ENCODE results near the gene ARVCF. TPM values are rescaled to one million over a fixed set of nuclear protein-coding genes. Genes with fewer than 3 reads are reported as not detected.
A peak's percentile ranks its signal among the peaks of the same experiment; 100 is the strongest.

Gene ARVCF
- total RNA-seq, 1 experiment from 2014 or later: 219 TPM

DNA sequence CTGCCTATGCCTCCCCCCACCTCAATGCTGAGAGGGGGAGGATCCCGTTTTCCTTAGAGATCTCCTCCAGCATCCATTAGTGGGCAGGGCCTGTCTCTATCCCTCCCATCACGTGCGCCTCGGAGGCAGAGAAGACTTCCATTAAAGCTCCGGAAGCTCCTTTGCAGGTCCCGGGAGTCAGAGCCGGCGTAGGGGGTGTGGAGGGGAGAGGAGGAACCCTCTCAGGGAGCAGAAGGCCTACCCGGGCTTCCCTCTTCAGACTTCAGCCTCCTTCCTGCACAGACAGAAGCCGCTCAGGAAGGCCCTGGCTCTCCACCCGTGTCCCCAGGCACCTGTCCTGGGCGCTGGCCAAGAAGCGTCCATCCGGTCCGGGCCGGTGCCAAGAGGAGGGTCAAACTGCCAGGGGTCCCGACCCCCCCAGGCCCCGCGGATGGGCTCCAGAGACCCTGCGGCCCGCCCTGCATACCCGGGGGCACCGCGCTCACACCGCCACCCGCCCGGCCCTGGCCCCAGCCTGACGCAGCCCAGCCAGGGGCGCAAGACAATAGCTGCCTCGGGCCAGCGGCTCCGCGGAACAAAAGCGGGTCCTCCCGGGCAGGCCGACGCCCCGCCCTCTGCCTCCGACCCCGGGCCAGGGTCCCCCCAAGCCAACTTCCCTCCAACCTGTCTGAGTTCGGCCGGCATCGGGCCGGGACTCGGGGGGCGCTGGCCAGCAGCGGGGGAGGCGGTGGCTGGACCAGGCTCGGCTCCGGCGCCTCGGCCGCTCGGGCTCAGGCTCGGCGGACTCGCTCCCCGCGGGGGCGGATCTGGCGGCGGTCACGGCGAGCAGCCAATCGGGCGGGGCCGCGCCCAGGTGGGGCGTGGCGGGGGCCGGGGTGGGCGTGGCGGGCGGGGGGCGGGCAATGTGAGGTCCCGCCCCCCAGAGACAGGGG is 29.9 kb downstream of the ARVCF start:
- peak; percentile 91 for DNase-seq (ENCODE audit: low spot score)

DNA sequence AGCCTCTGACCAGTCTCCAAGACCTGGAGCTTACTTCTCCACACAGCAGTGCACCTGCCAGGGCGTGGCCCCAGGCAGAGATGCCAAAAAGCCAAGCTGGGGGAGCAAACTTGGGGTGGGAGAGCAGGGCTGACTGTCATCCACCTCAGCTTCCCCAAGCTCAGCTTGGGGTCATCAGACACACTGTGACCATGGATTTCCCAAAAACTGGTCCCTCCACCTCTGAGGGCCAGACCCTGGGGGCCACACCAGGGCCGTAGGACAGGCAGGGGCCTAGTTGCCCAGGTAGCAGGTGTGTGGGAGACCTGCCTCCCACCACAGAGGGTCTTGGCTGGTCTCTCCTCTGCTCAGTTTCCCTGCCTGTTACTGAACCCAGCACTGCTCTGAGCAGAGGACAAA is 30.6 kb downstream of the ARVCF start:
- no peak for DNase-seq (ENCODE audit: low spot score)

DNA sequence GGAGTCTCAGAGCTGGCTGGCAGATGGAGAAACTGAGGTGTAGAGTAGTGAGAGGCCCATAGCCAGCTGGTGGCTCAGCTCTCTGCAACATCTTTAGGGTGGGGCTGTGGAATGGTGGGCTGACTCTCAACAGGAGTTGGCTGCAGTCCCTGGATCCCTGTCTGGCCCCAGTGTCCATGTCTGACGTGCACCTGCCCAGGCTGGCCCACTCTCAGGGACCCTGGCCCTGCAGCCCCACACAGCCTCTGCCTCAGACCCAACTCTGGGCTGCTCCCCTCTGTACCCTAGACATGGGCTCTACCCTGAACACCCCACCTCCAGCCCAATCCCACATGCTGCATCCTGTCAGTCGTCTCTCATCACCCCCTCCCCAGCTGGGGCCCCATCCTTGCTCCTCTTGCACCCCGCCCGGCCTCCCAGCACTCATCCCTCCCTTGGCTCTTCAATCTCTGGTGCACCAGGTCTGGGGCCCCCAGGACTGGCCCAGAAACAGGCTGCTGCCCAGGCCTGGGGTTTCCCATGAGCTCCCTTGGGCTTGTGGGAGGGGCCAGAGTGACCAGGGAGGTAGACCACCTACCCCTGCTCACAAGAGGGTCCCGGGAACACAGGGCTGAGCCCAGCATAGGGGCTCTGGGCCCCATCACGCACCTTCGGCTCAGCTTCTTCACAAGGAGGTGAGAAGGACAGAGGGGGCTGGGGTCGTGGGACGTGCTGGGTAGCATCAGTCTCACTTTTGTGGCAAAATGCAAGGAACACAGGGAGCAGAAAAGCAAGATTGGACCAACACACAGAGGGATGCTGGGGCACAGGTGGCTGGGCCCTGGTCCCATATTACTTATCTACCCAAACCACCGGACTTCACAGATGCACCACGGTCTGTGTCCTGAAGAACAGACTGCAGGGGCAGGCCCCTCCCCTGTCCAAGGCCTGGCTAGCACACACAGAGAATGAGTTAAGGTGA is 31.5 kb downstream of the ARVCF start:
- no peak for DNase-seq (ENCODE audit: low spot score)

DNA sequence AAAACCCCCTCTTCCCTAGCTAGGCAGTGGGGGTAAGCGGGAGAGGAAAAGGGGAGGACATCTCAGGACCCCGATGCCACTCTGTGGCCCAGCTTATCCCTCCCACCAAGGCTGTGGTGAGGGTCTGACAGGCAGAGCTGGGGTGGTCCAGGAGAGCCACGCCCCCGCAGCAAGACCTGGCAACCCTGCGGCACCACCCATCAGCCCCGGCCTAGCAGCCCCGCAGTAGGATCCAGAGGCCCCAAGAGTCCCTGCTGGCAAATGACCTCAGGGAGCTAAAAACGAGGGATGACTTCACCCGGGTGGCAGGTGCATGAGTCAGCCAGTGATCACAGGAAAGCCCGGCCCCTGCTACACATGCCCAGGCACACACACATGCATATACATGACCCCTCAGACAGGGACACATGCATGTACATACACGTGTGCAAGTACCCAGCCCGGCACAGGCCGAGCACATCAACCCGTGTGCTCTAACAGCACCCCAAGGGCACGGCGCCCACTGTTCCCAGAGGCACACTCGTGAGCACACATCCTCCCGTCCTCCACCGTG is 32.3 kb downstream of the ARVCF start:
- DNase-seq (ENCODE audit: low spot score): peak; percentile 87

DNA sequence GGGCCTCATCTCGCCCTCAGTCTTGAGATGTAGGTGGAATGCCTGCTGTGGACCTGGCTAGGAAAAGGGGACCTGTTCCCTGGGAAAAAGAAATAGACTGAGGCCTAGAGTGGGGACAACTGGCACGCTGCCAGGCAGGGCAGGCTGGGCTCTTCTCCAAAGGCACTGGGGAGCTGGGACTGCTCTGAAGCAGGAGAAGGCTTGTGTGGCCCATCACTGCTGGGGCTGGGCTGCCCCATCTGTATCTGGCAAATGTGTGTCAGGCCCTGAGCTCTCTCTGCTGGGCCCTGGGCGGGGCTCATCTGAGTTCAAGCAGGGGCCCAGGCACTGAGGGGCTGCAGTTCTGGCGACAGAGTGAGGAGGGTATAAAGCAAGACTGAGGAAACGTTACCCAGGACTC is 32.9 kb downstream of the ARVCF start:
- DNase-seq (ENCODE audit: low spot score): peak; percentile 61

DNA sequence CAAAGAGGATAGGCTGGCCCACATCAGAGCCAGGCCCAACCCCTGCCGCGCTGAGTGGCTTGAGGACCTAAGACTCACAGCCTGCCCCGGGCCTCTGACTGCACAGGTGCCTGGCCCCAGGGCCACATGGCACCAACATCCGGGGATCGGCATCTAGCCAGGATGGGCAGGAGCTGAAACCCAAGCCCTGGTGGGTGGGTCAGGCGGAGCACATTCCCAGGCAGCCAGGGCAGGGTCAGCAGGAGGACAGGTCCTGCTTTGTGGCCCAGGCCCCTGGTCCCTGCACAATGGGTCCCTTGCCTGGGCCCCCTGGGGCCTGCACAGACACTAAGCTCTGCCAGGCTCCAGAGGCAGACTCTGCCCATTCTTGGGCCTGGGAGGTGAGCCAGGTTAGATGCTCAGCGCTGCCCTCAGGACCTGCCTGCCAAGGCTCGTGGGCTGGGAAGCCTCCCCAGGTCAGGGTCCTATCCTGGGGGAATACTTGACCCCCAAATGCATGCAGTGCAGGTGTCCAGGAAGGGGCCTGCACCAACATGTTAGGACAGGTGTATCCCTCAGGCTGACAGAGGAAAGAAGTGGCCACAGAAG is 33.5 kb downstream of the ARVCF start:
- DNase-seq (ENCODE audit: low spot score): peak; percentile 95

DNA sequence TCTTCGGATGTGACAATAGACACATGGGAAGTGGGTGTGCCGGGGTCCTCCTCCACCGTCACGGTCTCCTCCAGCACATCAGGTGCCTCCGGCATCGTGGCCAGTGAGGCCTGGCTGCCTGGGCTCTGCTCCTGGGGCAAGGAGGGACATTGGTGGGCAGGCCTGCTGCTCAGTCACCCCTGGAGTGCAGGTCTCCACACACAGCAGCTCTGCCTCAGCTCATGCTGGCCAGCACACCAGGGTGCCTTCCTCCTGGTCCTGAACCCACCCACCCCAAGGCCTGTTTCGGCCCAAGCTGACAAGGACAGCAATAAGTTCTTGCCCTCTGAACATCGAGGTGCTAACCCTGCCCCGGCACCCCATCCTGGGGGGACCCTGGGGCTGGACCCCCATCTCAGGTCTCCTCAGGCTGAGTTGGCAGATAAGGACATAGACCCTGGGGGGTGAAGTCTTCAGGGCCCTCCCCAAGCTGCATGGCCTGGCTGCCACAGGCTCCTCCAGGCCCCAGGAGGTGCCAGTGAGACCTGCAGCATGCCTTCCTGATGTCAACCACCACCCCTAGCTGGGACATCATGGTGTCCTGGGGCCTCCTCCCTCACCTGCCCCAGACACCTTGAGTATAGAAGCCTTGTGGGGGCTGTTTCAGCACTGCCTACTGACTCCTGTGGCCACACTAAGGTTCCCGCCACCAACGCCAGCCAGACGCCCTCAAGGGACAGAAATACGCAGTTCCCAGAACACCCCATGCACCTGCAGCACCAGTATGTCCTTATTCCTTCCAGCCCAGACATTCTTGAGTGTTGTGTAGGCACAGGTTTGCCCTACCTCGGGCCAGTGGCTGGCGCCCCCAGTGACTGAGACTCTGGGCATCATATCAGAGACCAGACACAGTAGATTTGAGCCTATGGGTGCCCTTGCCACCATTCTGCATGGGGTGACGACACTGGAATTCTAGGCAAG is 34.4 kb downstream of the ARVCF start:
- peak; percentile 16 for DNase-seq (ENCODE audit: low spot score)

DNA sequence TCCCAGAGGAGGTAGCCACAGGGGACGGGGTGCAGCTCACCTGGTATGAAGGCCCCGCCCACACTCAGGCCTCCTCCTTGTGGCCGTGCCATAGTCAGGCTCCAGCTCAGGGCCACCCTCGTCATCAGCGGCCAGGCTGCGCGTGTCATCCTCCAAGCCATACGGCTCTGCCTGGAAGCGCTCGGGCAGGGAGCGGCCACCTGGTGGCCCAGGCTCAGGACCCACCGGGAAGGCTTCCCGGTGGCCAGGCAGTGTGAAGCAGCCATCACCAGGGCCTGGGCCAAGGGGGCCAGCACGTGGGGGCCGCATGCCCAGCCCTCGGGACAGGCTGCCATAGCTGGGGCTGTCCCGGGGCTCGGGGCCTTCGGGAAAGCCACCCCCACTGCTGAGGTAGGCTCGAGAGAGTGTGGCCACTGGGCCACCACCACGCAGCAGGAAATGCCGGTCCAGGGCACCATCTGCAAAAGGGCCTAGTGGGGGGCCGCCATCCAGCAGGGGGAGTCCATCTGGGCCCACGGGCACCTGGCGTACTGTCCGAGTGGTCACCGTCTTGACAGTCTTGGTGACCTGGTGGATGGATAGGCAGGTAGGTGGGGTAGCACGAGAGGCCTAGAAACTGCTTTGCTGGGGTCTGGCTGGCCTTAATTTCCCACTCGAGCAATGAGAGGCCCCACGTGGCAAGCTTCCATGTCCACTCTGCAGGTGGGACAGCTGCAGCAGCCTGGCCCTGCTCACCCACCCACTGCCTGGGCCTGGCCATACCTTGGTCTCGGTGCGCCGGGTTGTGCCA is 35.3 kb downstream of the ARVCF start:
- DNase-seq (ENCODE audit: low spot score): no peak

DNA sequence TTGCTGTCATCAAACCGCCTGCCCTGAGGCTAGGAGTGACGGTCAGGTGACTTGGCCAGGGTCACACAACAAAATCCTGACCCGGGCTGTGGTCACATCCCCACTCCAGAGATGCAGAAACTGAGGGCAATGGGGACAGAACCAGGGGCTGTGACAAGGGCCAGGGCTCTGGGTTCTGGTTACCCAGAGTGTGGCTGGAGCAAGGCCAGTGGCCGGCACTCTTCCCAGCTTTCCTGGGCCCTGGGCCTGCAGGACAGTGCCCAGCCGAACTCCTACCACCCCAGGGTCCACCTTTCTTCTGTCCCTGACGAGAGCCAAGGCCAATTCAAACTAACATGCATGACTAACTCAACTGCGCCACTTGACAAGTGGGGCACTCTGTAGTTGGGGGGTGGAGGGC is 35.9 kb downstream of the ARVCF start:
- no peak for DNase-seq (ENCODE audit: low spot score)

DNA sequence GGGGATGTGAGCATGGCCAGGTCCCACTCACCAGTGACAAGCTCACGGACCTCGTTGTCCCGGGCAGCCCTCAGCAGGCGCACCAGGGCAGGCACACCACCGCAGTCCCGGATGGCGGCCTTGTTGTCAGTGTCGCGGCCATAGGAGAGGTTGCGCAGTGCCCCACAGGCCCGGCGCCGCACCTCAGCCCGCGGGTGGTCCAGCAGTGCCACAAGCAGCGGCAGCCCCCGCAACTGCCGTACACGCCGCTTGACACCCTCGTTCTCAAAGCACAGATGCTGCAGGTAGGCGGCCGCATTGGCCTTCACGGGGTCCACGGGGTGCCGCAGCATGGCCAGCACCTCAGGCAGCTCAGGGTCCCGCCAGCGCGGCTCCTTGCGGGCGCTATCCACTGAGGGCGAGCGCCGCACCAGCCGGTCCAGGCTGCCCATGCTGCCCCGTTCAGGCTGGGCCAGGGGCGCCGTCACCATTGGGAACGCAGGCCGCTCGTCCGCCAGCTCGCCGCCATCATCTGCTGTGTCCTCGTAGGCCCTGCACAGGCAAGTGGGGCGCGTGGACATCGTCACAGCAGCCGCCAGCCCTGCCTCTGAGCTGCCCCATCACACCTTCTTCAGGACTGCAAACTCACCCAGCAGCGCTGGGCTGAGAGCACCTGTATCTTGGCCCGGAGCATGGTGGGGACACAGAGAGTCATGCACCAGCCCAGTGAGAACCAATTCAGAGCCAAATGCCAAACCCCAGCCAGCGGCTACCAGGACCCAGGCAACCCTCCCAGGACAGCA is 36.7 kb downstream of the ARVCF start:
- DNase-seq (ENCODE audit: low spot score): no peak

DNA sequence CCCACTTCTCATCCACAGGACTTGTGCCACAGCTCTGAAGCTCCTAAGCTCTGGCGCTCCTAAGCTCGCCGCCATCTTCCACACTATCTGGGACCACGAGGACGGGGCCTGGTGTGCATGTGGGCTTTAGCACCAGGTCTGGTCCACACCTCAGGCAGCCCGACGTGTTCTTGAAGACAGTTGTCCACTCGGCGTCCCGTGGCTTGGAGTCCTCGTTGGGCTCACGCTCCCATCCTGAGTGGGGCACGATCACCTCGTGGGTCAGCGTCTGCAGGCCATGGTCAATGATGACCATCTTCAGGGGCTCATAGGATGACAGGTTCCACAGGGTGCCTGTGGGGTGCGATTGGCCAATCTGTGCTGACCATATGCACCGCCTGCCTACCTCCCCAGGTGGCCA is 37.9 kb downstream of the ARVCF start:
- no peak for DNase-seq (ENCODE audit: low spot score)

DNA sequence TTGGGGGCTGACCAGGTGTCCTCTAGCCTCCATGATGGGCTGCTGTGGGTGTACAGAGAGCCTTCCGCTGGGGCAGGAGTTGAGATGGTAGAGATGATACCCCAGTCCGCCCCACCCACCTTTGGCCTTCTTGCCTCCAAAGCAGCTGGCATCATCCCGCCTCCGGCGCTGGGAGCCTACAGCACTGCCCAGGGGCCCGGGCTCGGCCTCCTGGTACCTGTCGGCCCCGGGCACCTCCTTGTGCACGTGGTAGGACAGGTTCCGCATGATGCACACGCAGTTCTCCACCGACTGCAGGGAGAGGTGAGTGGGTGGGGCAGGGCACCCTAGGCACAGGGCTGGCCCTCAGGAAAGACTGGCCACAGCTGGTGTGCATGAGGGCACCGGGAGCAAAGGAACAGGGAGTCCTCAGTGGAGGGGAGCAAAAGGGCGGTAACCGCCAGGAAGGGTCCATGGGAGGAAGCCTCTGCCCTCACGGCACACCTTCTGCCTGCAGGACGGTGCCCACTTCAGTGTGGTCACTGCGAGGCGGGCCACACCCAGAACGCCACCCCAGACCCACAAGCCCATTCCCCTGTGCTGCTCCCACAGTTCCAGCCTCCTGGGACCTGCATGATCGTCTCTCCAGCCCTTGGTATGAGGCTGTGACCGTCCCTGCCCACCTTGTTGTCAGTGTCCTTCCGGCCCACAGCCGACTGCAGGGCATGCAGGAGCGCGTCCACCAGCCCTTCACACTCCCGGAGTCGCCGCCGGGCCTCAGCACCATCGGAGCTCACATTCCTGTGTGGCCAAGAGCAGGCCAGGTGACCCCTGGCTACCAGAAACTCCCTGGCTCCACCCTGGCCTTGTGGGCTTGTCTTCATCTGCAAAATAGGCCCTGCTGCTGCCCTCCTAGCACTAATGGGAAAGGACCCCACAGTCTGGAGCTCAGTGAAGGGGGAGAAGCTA is 39.1 kb downstream of the ARVCF start:
- DNase-seq (ENCODE audit: low spot score): no peak

DNA sequence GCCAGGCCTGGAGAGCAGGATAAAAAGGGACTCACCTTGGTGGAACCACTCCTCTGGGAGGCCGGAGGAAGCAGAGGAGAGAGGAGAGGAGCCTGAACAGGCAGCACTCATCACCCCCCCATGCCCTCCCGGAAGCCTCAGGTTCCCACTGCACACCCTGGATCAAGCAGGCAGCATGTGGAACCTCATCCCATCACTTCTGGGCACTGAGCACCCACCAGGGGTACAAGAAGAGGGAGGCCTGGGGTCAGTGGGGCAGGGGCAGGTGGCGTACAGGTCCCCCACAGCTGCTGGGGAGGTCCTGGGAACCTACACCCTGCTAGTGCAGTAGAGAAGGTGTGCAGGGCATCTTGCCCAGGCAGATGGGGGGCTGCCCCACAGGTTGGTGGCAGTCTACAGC is 40.0 kb downstream of the ARVCF start:
- no peak for DNase-seq (ENCODE audit: low spot score)

DNA sequence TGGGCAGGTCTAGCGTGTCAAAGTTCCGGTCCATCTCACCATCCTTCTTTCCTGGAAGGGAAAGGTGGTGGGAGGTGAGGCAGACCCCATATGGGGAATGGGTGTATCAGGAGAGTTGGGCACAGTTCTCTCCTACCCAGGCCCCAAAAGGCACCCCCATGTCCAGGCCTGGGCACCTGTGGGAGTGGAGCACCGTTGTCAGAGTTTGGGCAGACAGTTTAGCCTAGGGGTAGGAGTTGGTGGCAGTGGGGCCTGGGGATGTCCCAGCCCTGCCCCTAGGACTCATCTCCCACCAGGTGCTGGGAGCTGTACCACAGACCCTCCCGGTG is 41.0 kb downstream of the ARVCF start:
- DNase-seq (ENCODE audit: low spot score): no peak

DNA sequence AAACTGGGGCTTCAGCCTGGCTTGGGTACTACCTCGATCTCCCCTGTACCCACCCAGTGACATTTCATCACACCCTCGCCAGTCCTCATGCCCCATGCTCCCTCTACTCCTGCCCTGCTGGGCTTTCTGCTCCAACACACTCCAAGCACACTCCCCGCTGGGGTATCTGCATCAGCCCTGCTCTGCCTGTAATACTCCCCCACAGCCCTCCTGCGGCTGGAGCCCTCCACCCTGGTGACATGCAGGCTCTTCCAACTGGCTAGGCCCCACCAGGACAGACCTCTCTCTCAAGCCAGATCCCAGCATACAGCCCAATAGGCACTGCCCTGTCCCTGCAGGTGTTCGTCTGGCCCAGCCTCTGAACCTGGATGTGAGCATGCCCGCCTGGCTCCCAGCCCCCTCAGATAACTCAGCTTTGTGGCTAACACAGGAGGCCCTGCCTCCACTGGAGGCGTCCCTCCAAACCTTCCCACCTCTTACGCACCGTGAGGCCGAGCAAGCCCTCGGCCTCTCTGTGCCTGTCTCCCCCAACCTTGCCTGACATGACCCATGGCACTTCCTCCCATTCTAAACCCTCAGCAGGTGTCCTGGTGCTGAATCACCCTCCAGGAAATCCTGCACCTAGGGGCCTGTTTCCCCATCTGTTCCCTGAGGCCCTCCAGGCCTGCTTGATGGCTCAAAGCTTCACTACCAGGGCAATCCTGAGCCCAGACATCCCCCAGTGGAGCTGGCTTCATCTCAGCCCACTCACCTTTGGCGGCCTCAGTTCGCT is 41.5 kb downstream of the ARVCF start:
- DNase-seq (ENCODE audit: low spot score): peak; percentile 49

DNA sequence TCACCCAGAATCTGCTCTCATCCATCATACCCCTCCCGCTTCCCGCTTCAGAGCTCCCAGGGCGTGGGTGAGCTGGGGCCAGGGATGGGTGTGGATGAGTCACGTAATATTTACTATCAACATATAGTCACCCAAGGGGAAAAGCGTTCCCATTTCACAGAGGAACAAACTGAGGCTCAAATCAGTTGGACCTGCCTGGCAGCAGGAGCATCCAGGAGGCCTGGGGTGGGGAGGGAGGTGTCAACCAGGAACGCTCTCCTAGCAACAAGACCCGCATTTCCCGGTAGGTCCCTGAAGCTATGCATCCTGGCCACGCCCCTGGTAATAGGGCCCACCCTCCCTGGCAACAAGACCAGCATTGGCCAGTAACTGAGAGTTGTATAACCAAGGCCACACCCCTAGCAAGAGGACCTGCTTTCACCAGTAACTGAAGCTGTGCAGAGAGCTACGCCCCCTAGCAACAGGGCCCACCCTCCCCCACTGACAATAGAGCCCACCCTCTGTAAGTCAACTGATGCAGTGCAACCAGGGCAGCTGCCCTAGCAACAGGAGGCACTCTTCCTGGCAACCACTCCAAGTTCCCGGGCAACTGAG is 42.3 kb downstream of the ARVCF start:
- peak; percentile 91 for DNase-seq (ENCODE audit: low spot score)

All from HT-29 (cell line).